Activated effector memory CD4-positive, alpha-beta T cell treated with anti-CD3 and anti-CD28 coated beads, Interleukin-2, amount 50 U/mL, for 16 hours (primary cell): ENCODE results near the gene TMEM127.
"Not testable (repeated sequence)": the region's sequence is repeated elsewhere in the genome, so short reads cannot be mapped to it uniquely, and the experiment has no call there.

Experiments used
- DNase-seq: peaks from one replicate; pipeline ENCODE4 v3.0.0-alpha.2; 2020

TMEM127 gene

DNA sequence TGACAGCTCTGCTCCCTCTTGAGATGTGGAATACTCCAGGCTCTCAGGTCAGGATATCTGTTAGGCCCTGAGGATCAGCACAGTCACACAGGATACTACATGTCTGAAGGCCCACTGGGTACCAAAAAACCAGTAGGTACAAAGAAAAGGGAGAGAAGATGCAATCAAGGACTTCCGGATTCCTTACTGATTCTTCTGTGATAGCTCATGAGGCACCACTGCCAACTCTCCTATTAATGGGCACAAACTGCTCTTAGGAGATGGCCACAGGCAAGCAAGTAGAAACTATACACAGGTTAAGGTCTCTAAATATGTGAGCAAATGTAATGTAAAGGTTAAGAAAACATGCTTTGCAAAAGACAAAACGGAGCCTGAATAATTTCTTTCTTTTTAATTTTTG lies 3.5 kb downstream of the TMEM127 start:
- no peak for DNase-seq

DNA sequence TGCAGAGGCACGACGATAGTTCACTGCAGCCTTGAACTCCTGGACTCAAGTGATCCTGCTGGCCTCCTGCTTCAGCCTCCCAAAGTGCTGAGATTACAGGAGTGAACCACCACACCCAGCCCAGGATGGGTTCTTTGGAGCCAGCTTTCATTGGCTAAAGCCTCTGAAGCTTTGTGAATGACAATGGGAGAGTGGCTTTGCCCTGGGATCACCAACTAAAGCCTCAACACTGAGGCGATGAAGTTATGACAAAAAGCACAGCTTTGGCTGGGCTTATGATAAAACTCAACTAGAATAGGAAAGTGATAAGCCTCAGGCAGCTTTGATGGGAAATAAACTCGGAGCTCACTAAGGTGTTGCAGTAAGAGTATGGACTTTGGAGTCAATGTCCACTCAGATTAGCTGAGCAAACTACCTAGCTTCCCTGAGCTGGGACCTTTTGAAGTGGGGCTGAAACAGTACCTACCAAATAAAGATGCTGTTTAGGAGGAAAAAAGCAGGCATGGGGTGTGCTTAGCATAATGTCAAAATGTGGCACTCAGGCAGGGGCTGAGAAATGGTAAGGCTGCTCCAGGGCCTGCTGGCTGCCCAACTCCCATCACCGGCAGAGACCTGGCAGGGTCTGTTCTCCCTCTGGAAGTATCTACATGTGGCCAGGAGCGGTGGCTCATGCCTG lies 4.3 kb downstream of the TMEM127 start:
- DNase-seq, result no peak

- DNase-seq, result peak; percentile 65
Measured at GRCh38 chr2:96260387-96261260, 5.2 kb downstream of the TMEM127 start.

DNA sequence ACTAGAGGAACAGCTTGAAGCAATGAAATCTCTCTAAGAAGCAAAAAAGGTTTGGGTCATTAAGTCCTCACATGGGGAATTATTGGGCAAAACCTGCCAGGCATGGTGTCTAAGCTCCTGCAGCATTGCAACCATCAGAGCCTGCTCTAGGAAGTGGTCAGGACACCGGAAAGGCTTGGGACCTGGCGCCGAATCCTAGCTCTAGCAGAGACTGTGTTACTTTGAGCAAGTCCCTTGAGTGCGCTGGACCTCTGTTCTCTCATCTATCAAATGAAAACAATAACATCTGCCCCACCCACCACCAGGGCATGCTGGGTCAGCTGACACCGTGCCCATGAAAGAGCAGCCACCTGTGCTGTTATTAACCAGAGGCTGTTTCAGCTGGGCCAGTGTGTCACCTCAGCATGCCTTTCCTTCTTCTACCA lies 6.3 kb downstream of the TMEM127 start:
- no peak for DNase-seq

- DNase-seq, result no peak
Measured at GRCh38 chr2:96258166-96259022, 7.4 kb downstream of the TMEM127 start.

GRCh38 chr2:96257744-96258143 lies 8.1 kb downstream of the TMEM127 start:
- DNase-seq, result not testable (repeated sequence)

- no peak for DNase-seq
Measured at GRCh38 chr2:96256611-96257113, 9.1 kb downstream of the TMEM127 start.

GRCh38 chr2:96254571-96254970 lies 11.2 kb downstream of the TMEM127 start:
- DNase-seq, result no peak

DNA sequence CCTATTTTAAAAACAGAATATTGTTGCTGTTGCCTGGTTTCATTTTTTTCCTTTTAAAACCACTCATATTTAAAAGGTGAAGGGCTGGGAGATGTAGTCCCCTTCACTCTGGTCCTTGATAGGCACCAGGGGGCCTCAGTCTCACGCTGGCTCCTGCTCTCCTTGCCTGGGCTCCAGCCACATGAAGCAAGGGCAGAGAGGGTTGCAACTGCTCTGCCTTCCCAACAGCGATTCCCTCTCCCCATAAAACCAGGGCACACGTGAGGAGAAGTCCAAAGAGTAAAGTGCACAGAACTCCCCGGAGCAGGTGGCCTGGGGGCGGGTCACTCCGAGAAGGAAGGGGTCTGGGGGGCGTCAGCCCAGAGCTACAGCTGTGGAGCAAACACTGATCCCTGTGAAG lies 12.8 kb downstream of the TMEM127 start:
- DNase-seq, result no peak

- no peak for DNase-seq
Measured at GRCh38 chr2:96252526-96252925, 13.3 kb downstream of the TMEM127 start.

DNA sequence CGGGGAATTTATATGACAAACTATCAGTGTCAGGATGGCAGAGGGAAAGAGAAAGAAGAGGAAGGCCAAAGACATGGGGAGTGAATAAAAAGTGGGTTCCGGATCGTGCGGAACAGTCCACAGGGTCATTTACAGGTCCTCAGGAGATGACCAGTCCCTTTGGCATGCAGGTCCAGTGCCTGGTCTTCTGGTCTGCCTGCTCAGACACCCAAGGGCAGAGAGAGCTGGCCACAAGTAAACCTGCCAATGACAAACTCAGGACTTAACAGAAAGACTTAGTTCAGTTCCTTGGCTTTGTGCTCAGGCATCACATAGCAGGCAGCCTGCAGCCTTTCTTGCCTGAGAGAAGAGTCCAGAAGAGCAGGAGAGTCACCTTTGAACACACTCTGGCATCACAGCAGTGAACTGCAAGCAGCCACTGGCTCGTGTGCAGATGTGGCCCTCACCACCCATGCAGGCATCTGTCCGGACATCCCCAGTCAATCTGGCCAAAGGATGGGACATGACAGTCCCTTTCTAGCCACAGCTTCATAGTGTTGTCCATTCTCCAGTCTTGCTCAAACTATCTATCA lies 14.0 kb downstream of the TMEM127 start:
- no peak for DNase-seq

DNA sequence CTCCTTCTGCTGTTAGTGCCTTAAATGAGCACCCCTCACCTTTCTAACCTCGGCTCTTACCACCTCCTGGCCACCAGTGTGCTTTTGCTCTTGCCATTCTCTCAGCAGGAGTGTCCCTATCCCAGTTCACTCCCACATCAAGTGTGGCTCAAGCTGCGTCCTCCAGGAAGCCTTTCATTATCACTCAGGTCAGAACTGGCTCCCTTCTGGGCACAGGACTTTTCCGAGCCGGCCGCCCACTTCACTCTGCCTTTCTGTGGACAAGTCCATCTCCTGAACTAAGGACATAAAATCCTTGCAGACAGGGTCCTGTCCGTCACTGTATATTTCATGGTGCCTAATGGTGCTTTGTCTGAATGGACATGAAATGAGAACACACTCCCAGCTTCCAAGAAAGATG lies 15.6 kb downstream of the TMEM127 start:
- no peak for DNase-seq

DNA sequence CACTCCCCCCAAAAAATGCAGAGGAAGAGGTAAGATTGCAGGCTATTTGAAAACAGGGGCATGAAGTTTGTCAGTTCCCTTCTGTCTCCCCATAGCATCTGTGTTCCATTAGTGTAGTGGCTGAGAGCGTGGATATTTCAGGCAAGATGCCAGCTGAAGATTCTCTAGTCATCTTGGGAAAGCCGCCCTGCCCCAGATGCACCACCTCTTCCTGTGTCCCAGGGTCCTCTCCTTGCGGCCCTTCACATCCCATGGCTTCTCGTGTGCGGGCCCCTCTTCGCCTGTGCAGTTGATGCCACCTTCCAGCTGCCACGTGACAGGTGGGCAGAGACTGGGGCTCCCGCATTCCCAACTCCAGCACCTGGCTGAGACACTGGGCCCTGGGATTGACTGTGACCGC lies 16.1 kb downstream of the TMEM127 start:
- DNase-seq, result no peak

DNA sequence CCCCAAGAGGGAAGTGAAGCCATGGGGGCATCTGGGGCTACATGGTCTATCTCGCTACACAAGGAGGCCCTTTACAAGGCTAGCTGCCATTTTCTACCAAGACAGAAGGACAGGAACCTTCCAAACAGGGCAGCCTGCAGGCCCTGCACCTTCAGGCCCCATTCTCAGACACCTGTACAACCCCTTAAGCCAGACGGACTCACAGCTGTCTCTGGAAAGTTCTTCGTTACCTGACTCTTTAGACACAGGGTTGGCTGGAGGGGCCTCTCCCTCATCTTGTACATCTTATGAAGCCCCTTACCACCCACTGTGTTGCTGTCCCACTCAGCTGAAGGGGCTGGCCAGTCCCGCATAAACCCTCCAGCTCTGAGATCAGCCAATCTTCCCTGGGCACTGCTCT lies 17.2 kb downstream of the TMEM127 start:
- no peak for DNase-seq

GRCh38 chr2:96247896-96248295 lies 17.9 kb downstream of the TMEM127 start:
- no peak for DNase-seq

DNA sequence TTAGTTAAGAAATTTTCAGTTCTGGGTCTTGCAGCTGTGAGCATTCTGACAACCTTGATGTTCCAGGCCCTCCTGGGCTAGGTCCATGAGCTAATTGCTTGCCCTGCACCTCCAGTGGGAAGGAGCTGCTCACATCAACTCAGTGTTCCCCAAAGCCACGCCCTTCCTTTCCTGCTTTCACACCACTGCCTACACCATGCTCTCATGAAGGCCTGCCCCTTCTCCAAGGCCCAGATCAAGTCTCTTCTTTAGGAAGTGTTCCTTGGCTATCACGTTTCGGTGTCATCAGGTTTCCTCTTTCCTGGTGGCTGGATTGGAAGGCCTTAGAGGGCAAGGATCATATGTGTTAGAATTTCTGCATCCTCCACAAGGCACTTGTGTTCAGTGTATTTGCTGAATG lies 18.8 kb downstream of the TMEM127 start:
- DNase-seq, result no peak

- no peak for DNase-seq
Measured at GRCh38 chr2:96245609-96246390, 20.0 kb downstream of the TMEM127 start.

DNA sequence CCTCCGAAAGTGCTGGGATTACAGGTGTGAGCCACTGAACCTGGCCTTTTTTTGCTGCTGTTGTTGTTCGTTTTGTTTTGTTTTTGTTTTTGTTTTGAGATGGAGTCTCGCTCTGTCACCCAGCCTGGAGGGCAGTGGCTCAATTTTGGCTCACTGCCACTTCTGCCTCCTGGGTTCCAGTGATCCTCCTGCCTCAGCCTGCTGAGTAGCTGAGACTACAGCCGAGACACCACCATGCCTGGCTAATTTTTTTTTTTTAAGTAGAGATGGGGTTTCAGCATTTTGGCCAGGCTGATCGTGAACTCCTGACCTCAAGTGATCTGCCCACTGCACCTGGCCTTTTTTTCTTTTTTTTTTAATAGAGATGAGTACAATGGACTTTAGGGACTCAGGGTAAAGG lies 22.0 kb downstream of the TMEM127 start:
- DNase-seq, result no peak

DNA sequence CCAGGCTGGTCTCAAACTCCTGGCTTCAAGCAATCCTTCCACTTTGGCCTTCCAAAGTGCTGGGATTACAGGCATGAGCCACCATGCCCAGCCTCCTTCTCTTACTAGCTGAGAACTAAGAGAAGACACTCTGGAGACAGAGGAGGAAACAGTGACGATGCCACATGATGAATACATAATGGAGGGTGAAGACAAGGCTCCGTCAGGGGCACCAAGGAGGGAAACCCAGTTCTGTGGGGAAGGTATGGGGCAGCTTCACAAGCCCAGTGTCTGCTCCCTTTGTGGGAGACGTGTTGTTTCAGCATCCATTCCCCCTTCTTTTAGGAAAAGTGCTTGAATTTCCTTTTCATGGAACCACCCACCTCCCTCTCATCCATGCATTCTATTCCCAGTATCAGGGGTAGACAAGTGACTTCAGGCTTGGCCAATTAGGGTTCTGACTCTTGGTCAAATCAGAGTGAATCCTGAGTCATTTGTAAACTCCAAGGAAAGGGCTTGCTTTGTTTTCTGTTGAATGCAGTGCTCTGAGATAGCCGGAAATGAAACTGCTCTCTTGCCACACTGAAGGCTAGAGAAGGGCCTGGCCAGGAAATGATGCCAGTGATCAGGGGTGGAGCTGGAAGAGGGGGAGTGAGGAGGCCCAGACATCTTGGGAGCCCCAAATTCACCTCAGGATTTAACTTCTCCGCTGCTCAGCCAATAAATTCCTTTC lies 23.7 kb downstream of the TMEM127 start:
- DNase-seq, result peak; percentile 79

- no peak for DNase-seq
Measured at GRCh38 chr2:96241227-96241626, 24.6 kb downstream of the TMEM127 start.

- DNase-seq, result no peak
Measured at GRCh38 chr2:96240341-96241038, 25.3 kb downstream of the TMEM127 start.
